ENCODE data around the gene GPX5.
A peak's percentile ranks its signal among the peaks of the same experiment; 100 is the strongest.
"Not testable (repeated sequence)": the region's sequence is repeated elsewhere in the genome, so short reads cannot be mapped to it uniquely, and the experiment has no call there.

The GPX5 gene

GRCh38 chr6:28537509-28538140 is 11.9 kb downstream of the GPX5 start:
- peak; percentile 5 for FAIRE-seq
- no peak for DNase-seq (ENCODE audit: insufficient read length, low spot score)
- TF ChIP-seq PAX5 (IDR thresholded peaks at IDR 0.05; ENCODE audit: insufficient read depth, low read length, severe bottlenecking) (no peak), POU2F2 (IDR thresholded peaks at IDR 0.05; ENCODE audit: low read depth, low read length) (no peak), TAF1 (IDR thresholded peaks at IDR 0.05; ENCODE audit: low read depth, low read length) (no peak), POLR2AphosphoS5 (IDR thresholded peaks at IDR 0.05; ENCODE audit: low read depth, low read length) (no peak), POLR2A (IDR thresholded peaks at IDR 0.05; ENCODE audit: low read depth, low read length) (no peak), SPI1 (IDR thresholded peaks at IDR 0.05; ENCODE audit: low read depth, low read length) (no peak)

GRCh38 chr6:28541996-28542395 is 16.3 kb downstream of the GPX5 start:
- FAIRE-seq (no peak), DNase-seq (ENCODE audit: insufficient read length, low spot score) (no peak)
- TF ChIP-seq TAF1 (IDR thresholded peaks at IDR 0.05; ENCODE audit: low read depth, low read length) (no peak), POU2F2 (IDR thresholded peaks at IDR 0.05; ENCODE audit: low read depth, low read length) (no peak), POLR2A (IDR thresholded peaks at IDR 0.05; ENCODE audit: low read depth, low read length) (no peak), PAX5 (IDR thresholded peaks at IDR 0.05; ENCODE audit: insufficient read depth, low read length, severe bottlenecking) (no peak), POLR2AphosphoS5 (IDR thresholded peaks at IDR 0.05; ENCODE audit: low read depth, low read length) (no peak), SPI1 (IDR thresholded peaks at IDR 0.05; ENCODE audit: low read depth, low read length) (no peak)

DNA sequence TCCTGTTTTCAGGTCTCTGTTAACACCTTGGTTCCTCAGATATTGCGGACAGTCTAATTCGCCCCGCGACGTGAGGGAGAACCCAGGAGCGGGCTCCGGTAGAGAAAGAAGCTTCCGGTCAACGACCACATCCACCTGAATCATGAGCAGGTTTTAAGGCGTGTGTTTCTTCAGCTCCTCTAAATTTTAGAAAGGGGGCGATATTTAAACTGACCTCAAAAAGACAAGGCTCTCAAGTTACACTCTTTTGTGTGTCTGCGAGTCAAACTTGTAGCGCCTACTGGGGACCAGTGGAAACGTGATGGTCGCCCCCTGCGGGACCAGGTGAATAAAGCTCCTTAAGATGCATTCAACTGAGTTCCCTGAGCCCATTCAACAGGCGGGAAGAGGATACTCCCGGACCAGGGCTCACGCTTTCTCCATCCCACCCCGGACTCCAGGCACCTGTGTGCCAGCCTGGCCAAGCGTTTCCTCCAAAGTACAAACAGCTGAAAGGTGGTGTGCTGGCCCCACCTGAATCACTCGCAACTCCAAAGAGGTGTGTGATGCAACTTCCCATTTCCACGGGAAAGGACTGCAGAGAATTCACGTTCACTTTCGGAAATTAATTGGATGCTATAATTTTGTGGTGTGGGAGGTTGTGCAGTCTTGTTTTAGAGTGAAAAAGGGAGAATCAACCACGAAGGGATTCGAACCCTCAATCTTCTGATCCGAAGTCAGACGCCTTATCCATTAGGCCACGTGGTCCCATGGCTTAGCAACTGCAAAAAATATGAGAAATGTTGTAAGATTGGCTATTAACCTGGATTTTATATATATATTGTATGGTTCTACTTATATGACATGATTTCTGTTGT is 17.0 kb downstream of the GPX5 start:
- FAIRE-seq = no peak
- peak; percentile 9 for DNase-seq (ENCODE audit: insufficient read length, low spot score)
- TF ChIP-seq POLR2AphosphoS5 (IDR thresholded peaks at IDR 0.05; ENCODE audit: low read depth, low read length) (no peak), POU2F2 (IDR thresholded peaks at IDR 0.05; ENCODE audit: low read depth, low read length) (no peak), POLR2A (IDR thresholded peaks at IDR 0.05; ENCODE audit: low read depth, low read length) (no peak), PAX5 (IDR thresholded peaks at IDR 0.05; ENCODE audit: insufficient read depth, low read length, severe bottlenecking) (no peak), TAF1 (IDR thresholded peaks at IDR 0.05; ENCODE audit: low read depth, low read length) (no peak), SPI1 (IDR thresholded peaks at IDR 0.05; ENCODE audit: low read depth, low read length) (no peak)

- DNase-seq (ENCODE audit: insufficient read length, low spot score) = peak; percentile 13
- TF ChIP-seq POU2F2 (IDR thresholded peaks at IDR 0.05; ENCODE audit: low read depth, low read length) = no peak
- TF ChIP-seq SPI1 (IDR thresholded peaks at IDR 0.05; ENCODE audit: low read depth, low read length) = 0 out of 2 replicates have a peak, but pooled peaks have one; percentile 7
- FAIRE-seq = no peak
Measured at GRCh38 chr6:28543651-28544610, 18.2 kb downstream of the GPX5 start.

- TF ChIP-seq PAX5 (IDR thresholded peaks at IDR 0.05; ENCODE audit: insufficient read depth, low read length, severe bottlenecking) = no peak
- no peak for TF ChIP-seq SPI1 (IDR thresholded peaks at IDR 0.05; ENCODE audit: low read depth, low read length)
- TF ChIP-seq TAF1 (IDR thresholded peaks at IDR 0.05; ENCODE audit: low read depth, low read length) = no peak
- TF ChIP-seq POU2F2 (IDR thresholded peaks at IDR 0.05; ENCODE audit: low read depth, low read length) = no peak
- TF ChIP-seq POLR2A (IDR thresholded peaks at IDR 0.05; ENCODE audit: low read depth, low read length) = no peak
- TF ChIP-seq POLR2AphosphoS5 (IDR thresholded peaks at IDR 0.05; ENCODE audit: low read depth, low read length) = no peak
- FAIRE-seq = no peak
- no peak for DNase-seq (ENCODE audit: insufficient read length, low spot score)
Measured at GRCh38 chr6:28545955-28546354, 20.3 kb downstream of the GPX5 start.

DNA sequence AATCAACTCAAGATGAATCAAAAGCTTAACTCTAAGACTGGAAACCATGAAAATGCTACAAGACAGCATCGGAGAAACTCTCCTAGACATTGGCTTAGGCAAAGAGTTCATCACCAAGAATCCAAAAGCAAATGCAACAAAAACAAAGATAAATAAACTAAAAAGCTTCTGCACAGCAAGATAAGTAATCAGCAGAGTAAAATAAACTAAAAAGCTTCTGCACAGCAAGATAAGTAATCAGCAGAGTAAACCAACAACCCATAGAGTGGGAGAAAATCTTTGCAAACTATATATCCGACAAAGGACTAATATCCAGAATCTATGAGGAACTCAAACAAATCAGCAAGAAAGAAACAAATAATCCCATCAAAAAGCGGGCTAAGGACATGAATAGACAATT is 21.3 kb downstream of the GPX5 start:
- not testable (repeated sequence) for FAIRE-seq; DNase-seq (ENCODE audit: insufficient read length, low spot score)

- no peak for FAIRE-seq
- no peak for DNase-seq (ENCODE audit: insufficient read length, low spot score)
- no peak for TF ChIP-seq POLR2AphosphoS5 (IDR thresholded peaks at IDR 0.05; ENCODE audit: low read depth, low read length)
- no peak for TF ChIP-seq TAF1 (IDR thresholded peaks at IDR 0.05; ENCODE audit: low read depth, low read length)
- no peak for TF ChIP-seq POU2F2 (IDR thresholded peaks at IDR 0.05; ENCODE audit: low read depth, low read length)
- no peak for TF ChIP-seq PAX5 (IDR thresholded peaks at IDR 0.05; ENCODE audit: insufficient read depth, low read length, severe bottlenecking)
- no peak for TF ChIP-seq SPI1 (IDR thresholded peaks at IDR 0.05; ENCODE audit: low read depth, low read length)
- TF ChIP-seq POLR2A (IDR thresholded peaks at IDR 0.05; ENCODE audit: low read depth, low read length) = no peak
Measured at GRCh38 chr6:28551891-28552666, 26.4 kb downstream of the GPX5 start.

DNA sequence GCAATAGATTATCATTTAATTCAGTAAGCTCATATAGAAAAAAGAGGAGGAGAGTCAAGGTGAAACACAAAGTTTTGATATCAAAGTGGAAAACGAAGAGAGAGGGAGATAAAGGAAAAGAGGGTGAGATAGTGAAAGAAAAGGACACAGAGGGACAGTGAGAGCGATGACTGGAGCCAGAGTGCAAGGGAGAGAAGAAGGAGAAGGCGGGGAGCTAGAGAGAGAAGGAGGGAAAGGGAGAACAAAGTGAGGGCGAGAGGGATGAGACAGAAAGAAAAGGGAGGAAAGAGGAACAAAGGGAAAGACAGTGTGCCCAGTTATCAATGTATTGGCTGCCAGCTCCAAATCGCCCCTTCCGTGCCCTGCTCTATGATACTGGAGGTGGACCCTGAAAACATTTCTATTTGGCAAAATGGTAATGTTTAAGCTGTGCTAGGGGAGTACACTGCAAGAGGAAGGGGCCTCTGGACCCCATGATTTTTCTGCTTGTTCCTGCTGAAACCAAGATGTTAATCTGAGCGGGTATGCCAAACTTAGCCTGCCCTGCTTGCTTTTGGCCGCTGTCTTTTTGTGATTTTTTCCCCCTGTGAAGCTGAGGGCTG is 27.8 kb downstream of the GPX5 start:
- FAIRE-seq (no peak), DNase-seq (ENCODE audit: insufficient read length, low spot score) (no peak)

More for the DNA sequence above, 27.8 kb downstream of the GPX5 start:
- TF ChIP-seq TAF1 (IDR thresholded peaks at IDR 0.05; ENCODE audit: low read depth, low read length) = no peak
- TF ChIP-seq SPI1 (IDR thresholded peaks at IDR 0.05; ENCODE audit: low read depth, low read length) = no peak
- TF ChIP-seq POLR2A (IDR thresholded peaks at IDR 0.05; ENCODE audit: low read depth, low read length) = no peak
- TF ChIP-seq POLR2AphosphoS5 (IDR thresholded peaks at IDR 0.05; ENCODE audit: low read depth, low read length) = no peak
- no peak for TF ChIP-seq POU2F2 (IDR thresholded peaks at IDR 0.05; ENCODE audit: low read depth, low read length)
- no peak for TF ChIP-seq PAX5 (IDR thresholded peaks at IDR 0.05; ENCODE audit: insufficient read depth, low read length, severe bottlenecking)
